ENCODE measurements around the gene PAGR1.

GRCh38 chr16:29784901-29785500 is 31.0 kb upstream of the PAGR1 start:
- no peak for TF ChIP-seq BCLAF1 (IDR thresholded peaks at IDR 0.05; ENCODE audit: borderline replicate concordance in 1 of 2, control insufficient read depth in 1 of 2, low read depth in 2 of 2, low read length in 1 of 2)
- no peak for TF ChIP-seq MTA1 (IDR thresholded peaks at IDR 0.05; ENCODE audit: borderline replicate concordance)
- TF ChIP-seq CTCF (IDR thresholded peaks at IDR 0.05 in 2 of 3, conservative IDR thresholded peaks at IDR 0.05 in 1 of 3; ENCODE audit: insufficient read depth in 2 of 3, low read depth in 1 of 3, low read length in 3 of 3), result peak; percentile 80 to 91 (median 88)
- TF ChIP-seq ERF (CRISPR knock-in tag; IDR thresholded peaks at IDR 0.05), result no peak
- no peak for TF ChIP-seq POLR2A (conservative IDR thresholded peaks at IDR 0.05)
- TF ChIP-seq KAT8 (IDR thresholded peaks at IDR 0.05; ENCODE audit: low read depth), result no peak

Measured in K562 (cell line).